ENCODE results near the gene DDX50. TPM values are rescaled to one million over a fixed set of nuclear protein-coding genes. Genes with fewer than 3 reads are reported as not detected.
"Not testable (repeated sequence)": the region's sequence is repeated elsewhere in the genome, so short reads cannot be mapped to it uniquely, and the experiment has no call there.

Gene DDX50
- total RNA-seq, 1 experiment from 2014 or later: 37.1 TPM

- TF ChIP-seq JAZF1 (CRISPR knock-in tag; IDR thresholded peaks at IDR 0.05): no peak
- no peak for TF ChIP-seq EMX1 (CRISPR knock-in tag; IDR thresholded peaks at IDR 0.05)
- no peak for TF ChIP-seq FOXP1 (CRISPR knock-in tag; IDR thresholded peaks at IDR 0.05; ENCODE audit: borderline replicate concordance)
- TF ChIP-seq MXD4 (CRISPR knock-in tag; IDR thresholded peaks at IDR 0.05; ENCODE audit: borderline replicate concordance): no peak
Observed at GRCh38 chr10:68973975-68974374, 72.9 kb downstream of the DDX50 start (continued).

DNA sequence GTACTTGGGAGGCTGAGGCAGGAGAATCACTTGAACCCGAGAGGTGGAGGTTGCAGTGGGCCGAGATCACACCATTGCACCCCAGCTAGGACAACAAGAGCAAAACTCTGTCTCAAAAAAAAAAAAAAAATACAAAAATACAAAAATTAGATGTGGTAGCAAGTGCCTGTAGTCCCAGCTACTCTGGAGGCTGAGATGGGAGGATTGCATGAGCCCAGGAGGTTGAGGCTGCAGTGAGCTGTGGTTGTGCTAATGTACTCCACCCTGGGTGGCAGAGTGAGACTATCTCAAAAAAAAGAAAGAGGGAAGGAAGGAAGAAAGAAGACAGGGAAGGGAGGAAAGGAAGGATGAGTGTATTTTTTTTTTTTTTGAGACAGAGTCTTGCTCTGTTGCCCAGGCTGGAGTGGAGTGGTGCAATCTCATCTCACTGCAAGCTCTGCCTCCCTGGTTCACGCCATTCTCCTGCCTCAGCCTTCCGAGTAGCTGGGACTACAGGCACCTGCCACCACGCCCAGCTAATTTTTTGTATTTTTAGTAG, 74.9 kb downstream of the DDX50 start:
- POLR2A ChIA-PET; H3K27ac Mint-ChIP-seq; H3K9me3 Mint-ChIP-seq; DNase-seq (ENCODE audit: low spot score); H3K27me3 Mint-ChIP-seq (ENCODE audit: low read depth); H3K4me1 Mint-ChIP-seq; ATAC-seq; H3K4me3 Mint-ChIP-seq: not testable (repeated sequence)
- CTCF ChIA-PET: interaction anchor here (0.6 kb wide), 1 partner anchor 78 kb away, joined by 3 read pairs; no protein-coding TSS in a partner anchor
- peaks cover 85% of the 10 kb centered on the region for H3K36me3 Mint-ChIP-seq

DNA sequence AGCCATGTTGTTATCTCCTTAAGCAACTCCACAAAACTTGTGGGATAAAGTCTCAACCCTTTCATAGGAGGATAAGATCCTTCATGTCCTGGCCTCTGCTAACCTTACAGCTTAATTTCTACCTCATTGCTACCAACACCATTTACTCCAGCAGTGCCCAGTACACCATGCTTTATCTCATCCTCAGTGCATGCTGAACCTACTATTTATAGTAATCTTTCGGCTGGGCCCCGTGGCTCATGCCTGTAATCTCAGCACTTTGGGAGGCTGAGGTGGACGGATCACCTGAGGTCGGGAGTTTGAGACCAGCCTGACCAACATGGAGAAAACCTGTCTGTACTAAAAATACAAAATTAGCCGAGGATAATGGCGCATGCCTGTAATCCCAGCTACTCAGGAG, 78.6 kb downstream of the DDX50 start:
- H3K9me3 Mint-ChIP-seq; ATAC-seq; CTCF ChIA-PET; H3K27me3 Mint-ChIP-seq (ENCODE audit: low read depth); POLR2A ChIA-PET; DNase-seq (ENCODE audit: low spot score); H3K4me3 Mint-ChIP-seq; H3K4me1 Mint-ChIP-seq: not testable (repeated sequence)
- H3K36me3 Mint-ChIP-seq: peaks cover 80% of the 10 kb centered on the region
- peak overlapping the region; percentile 1; the same call in 1 of the 2 replicates for H3K27ac Mint-ChIP-seq

- CTCF ChIA-PET: interaction anchor here (0.9 to 1.0 kb wide), 3 partner anchors 13 to 113 kb away, joined by 3 to 5 read pairs (median 4); partner anchors contain the start of gene DDX21
- no peak for TF ChIP-seq CTCF (IDR thresholded peaks at IDR 0.05)
- TF ChIP-seq ATF3 (CRISPR knock-in tag; conservative IDR thresholded peaks at IDR 0.05): no peak
- no peak for TF ChIP-seq HMGXB4 (CRISPR knock-in tag; IDR thresholded peaks at IDR 0.05)
- TF ChIP-seq ZNF232 (CRISPR knock-in tag; IDR thresholded peaks at IDR 0.05): no peak
- TF ChIP-seq PRRX2 (CRISPR knock-in tag; IDR thresholded peaks at IDR 0.05): no peak
- no peak for TF ChIP-seq PREB (CRISPR knock-in tag; IDR thresholded peaks at IDR 0.05; ENCODE audit: borderline replicate concordance)
- TF ChIP-seq AFF4 (CRISPR knock-in tag; IDR thresholded peaks at IDR 0.05; ENCODE audit: borderline replicate concordance): no peak
- Mint-ChIP-seq H3K27me3 (ENCODE audit: low read depth) (no peaks in the 10 kb centered on the region), H3K4me1 (no peaks in the 10 kb centered on the region), H3K4me3 (no peak overlapping the region), H3K27ac (no peak overlapping the region), H3K9me3 (no peaks in the 10 kb centered on the region), H3K36me3 (peaks cover 76% of the 10 kb centered on the region)
- POLR2A ChIA-PET: no interaction called here
- ATAC-seq (peak; percentile 61), DNase-seq (ENCODE audit: low spot score) (no peak)
Observed at GRCh38 chr10:68981074-68981473, 80.0 kb downstream of the DDX50 start.

Data from WTC11 (cell line).